Activated CD4-positive, alpha-beta T cell treated with anti-CD3 and anti-CD28 coated beads, Interleukin-2, amount 50 U/mL, for 48 hours (primary cell): ENCODE data around the gene SLC37A3.
"Not testable (repeated sequence)": the region's sequence is repeated elsewhere in the genome, so short reads cannot be mapped to it uniquely, and the experiment has no call there.

Experiments used
- DNase-seq, 2 experiments: peaks; one replicate each; pipeline ENCODE4 v3.0.0-alpha.2; 2020

SLC37A3 gene, protein sequence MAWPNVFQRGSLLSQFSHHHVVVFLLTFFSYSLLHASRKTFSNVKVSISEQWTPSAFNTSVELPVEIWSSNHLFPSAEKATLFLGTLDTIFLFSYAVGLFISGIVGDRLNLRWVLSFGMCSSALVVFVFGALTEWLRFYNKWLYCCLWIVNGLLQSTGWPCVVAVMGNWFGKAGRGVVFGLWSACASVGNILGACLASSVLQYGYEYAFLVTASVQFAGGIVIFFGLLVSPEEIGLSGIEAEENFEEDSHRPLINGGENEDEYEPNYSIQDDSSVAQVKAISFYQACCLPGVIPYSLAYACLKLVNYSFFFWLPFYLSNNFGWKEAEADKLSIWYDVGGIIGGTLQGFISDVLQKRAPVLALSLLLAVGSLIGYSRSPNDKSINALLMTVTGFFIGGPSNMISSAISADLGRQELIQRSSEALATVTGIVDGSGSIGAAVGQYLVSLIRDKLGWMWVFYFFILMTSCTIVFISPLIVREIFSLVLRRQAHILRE

DNA sequence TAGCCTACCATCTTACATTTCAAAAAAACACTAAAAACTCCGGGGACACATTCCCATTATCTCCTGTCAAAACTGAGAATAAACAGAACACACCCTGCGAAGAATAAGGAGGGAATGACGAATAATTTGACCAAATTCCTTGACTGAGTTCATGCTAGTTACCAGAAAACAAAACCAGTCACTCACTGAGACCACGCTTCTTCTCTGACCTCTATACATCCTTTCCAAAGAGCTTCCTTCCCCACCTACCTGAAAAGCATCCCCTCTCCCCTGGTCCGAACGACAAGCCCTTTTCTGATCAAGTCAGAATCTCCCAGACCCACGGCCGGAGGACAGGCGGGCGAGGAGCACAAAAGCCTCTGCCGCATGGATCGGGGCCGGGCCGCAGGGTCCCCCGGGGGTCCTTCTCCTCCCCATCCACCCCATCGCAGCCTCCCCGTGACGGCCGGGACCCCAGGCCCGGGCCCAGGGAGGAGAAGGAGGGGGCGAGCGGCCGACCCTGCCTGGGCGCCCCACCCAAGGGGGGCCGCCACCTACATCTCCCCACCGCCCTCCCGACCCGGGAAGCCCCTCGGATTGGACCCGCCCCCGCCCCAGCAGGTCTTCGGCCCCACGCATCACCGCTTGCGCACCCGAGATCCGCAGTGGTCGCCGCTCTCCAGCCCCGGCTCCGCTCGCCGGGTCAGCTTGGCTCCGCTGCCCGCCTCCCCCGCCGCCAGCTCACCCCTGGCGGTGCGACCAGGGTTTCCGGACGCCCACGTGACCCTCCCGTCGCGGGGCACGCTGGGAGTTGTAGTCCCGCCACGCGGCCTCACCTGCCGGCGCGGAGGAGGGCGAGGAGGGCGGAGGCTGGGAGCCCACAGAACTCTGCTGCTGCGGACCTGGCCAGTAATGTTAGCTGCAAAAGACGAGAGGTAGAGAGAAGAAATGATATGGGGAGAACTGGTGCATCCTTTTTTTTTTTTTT lies at the start of gene SLC37A3:
SLC37A3 (minus strand) TSS at position 747 of the 967 bp plus-strand sequence. CDS start 16,004 bp downstream, outside the sequence.
- DNase-seq = peak; percentile 92

DNA sequence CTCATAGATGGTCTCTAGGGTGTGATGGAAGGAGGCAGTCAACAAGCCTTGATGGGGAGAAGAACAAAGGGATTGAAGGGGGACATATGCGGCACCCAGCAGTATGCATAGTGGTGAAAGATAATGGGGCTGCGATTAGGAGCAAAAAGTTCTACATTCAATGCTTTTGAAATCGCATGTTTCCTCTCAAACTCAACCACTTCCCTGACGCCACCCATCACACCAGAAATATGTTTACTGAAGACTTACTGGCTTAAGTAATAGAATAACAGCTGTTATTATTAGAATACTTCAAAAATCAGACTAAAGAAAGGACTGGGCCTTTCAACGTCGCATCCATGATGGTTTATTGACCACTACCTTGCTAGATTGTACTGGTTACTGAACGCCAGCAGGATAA lies 49.5 kb upstream of the SLC37A3 start:
- no peak for DNase-seq

DNA sequence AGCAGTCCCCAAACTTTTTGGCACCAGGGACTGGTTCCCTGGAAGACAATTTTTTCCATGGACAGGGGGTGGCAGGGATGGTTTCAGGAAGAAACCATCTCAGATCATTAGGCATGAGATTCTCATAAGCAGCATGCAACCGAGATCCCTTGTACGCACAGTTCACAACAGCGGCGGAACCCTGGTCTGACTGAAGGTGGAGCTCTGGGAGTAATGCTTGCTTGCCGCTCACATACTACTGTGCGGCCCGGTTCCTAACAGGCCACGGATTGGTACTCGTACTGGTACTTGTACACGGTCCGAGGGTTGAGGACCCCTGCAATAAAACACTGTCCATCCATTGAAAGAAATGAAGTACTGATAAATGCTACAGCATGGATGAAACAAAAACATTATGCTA lies 48.1 kb upstream of the SLC37A3 start:
- DNase-seq = no peak

DNA sequence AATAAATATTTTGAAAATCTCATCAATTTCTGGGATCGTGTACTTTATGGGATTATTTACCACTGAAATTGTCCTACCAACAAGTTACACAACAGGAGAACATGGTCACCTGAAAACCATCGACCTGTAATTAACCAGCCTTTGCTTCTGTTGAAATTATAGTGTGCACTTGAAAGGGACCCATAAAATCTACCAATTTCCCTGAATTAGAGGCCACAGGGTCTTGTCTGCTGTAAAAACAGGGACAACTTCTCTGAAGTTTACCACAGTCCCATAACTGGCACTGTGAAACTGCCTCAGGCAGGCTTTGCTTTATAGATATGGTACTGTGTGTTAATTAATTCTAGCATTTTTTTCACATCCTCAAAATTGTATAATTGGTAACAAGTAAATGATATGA lies 43.2 kb upstream of the SLC37A3 start:
- DNase-seq = no peak

DNA sequence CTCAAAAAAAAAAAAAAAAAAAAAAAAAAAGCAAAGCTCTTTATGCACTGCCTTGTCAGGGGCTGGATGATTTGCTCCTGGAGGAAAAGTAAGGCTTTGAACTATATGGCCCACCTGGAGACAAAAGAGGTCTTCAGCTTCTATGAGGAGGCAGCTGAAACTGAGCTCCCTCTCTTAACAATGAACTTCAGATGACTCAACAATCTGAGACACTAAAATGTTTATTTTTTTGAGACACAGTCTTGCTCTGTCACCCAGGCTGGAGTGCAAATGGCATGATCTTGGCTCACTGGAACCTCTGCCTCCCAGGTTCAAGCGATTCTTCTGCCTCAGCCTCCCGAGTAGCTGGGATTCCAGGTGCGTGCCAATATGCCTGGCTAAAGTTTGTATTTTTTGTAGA lies 42.3 kb upstream of the SLC37A3 start:
- DNase-seq = no peak

DNA sequence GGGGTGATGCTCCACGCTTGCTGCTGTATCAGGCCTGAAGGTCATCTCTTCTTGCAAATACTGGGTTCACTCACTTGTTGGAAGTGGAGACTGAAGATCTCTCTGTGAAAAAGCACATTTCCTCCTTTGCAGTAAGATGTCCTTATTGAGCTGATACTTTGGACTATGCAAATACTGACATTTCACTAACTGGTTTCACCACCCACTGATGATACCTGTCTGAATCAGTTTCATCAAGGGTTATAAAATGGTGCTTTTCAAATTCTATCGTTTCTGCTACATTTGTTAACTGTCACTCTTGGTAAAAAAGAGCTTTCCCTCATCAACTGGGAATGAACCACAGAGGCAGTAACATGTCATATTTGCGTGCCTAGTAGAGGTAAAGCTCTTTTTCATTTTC lies 41.0 kb upstream of the SLC37A3 start:
- DNase-seq = no peak

DNA sequence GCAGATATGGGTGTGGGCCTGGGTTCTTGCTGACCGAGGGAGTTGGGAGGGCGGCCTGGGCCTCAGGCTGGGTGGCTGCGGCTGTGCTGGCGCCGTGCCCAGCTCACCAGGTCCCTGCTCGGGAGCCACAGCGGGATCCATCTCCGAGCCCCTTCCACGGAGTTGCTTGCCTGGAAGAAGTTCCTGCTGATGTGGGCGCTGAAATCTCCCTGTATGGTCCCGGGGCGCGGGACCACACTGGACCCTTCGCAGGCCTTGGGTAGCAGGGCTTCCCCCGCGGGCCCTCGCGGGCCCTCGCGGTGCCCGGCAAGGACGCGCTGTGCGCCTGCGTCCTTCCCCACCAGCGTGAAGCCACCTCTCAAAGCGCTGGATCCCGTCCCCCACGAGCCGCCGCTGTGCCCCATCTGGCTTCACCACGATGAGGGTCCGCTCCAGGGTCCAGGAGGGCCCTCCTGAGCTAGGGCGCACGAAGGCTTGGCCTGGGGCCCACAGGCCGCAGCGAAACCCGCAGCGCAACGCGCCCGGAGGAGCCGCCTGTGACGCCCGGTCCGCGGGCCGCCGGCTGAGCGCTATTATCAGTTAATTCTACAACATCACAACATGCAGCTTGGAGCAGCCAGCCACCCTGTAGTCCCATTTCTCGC lies 37.0 kb upstream of the SLC37A3 start:
- no peak for DNase-seq

DNA sequence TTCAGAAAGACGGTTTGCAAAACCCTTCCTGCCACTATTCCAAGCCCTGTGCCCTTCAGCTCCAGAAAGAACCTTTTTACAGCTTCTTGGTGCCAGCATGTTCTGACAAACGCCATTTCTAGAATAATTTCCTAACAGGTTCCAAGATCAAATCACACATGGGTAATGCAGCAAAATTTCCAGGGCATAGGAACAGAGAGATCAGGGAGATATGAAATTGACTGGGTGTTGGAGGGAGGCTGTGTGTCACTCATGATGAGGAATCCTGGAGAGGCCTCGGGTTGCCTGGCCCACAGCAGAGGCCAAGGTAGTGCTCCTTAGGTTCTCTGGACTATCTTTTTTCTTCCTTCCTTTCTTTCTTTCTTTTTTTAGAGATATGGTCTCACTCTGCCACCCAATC lies 35.1 kb upstream of the SLC37A3 start:
- DNase-seq = no peak

DNA sequence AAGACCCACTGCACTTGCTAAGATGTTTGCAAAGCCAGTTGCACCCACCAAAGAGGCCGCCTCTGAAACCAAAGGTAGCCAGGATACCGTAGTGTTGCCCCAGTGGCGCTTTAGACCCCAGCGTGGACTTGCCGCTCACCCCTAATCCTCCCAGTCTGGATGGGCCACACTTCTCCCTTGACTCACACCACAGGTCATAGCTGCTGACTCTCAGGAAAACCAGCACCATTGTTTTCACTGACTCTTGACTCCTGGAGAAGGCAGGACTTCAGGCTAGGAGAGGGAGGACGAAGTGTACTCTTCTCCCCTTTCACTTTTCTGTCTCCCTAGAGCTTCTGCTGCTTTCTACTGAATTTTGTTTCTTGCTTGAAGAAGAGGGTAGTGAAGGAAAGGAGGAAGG lies 27.8 kb upstream of the SLC37A3 start:
- DNase-seq = no peak

DNA sequence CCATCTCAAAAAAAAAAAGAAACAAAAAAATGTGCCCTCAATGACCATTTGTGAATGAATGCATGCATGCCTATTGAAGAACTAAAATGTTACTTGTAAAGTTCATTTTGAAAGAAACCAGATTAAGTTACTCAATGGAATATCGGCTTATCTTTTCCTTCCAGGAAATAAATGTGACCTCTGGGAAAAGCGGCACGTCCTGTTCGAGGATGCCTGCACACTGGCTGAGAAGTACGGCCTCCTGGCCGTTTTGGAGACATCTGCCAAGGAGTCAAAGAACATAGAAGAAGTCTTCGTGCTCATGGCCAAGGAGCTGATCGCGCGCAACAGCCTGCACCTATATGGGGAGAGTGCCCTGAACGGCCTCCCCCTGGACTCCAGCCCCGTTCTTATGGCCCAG lies 27.4 kb upstream of the SLC37A3 start:
- DNase-seq = no peak

DNA sequence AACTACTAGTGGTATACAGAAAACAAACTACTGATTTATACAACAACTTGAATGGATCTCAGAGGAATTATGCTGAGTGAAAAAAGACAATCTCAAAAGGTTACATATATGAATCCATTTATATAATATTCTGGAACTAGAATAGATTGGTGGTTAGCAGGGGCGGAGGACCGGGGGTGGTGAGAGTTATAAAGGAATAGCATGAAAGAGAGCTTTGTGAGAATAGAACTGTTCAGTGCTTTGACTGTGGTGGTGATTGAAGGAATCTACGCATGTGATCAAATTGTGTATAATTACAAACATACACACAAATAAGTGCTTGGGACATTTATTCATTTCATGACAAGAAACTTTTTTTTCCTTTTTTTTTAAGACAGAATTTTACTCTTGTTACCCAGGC lies 25.2 kb upstream of the SLC37A3 start:
- DNase-seq = no peak

DNA sequence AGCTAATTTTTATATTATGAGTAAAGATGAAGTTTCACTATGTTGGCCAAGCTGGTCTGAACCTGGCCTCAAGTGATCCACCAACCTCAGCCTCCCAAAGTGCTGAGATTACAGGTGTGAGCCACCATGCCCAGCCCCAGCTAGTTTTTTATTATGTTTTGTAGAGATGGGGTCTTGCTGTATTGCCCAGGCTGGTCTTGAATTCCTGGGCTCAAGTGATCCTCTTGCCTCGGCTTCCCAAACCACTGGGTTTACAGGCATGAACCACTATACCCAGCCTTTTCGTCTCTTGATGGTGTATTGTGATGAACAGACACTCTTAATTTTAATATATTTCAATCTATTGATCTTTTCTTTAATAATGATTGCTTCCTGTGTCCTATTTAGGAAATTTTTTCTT lies 23.2 kb upstream of the SLC37A3 start:
- DNase-seq = no peak

DNA sequence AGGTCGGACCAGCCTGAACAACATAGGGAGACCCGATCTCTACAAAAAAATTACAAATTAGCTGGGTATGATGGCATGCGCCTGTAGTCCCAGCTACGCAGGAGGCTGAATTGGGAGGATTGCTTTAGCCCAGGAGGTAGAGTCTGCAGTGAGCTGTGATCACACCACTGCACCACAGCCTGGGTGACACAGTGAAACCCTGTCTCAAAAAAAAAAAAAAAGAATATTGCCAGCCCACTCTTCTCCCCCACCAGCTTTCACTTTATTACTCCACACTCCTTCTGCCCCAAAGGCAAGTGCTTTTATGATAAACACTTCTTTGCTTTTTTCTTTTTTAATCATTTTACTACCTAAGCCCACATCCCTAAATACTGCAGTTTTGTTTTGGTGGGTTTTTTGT lies 20.3 kb upstream of the SLC37A3 start:
- no peak for DNase-seq

DNA sequence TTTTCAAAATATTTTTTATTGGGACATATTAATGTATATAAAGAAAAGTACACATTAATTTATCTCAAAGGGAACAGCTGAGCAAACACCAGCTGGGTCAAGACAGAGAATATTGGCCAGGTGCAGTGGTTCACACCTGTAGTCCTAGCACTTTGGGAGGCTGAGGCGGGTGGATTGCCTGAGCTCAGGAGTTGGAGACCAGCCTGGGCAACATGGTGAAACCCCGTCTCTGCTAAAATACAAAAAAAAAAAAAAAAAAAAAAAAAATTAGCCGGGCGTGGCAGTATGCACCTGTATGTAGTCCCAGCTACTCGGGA lies 19.8 kb upstream of the SLC37A3 start:
- DNase-seq = not testable (repeated sequence)

DNA sequence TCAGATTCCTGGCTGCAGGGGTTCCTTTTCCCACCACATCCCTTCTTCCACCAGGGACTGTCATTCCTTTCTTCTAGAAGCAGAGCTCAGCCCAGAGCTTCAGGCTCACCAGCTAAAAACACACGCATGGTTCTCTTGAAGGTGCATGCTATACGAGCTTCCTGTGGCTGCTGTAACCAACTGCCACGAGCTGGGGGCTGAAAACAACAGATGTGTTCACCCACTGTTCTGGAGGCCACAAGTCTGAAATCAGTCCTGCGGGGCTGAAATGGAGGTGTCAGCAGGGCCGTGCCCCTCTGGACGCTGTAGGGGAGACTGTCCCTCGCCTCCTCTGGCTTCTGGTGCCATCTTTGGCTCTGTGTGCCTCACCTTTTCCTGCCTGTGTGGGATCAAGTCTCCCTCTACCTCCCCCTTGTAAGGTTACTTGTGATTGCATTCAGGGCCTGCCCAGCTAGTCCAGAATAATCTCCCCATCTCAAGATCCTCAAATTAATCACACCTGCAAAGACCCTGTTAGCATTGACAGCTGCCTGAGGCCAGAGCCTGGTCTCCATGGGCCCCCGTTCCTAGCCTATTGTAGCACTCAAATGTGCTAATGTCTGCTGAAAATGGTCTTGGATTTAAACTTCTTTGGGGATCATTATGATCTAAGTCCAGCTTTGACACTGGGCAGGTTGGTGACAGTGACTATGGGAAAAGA lies 19.3 kb upstream of the SLC37A3 start:
- no peak for DNase-seq

DNA sequence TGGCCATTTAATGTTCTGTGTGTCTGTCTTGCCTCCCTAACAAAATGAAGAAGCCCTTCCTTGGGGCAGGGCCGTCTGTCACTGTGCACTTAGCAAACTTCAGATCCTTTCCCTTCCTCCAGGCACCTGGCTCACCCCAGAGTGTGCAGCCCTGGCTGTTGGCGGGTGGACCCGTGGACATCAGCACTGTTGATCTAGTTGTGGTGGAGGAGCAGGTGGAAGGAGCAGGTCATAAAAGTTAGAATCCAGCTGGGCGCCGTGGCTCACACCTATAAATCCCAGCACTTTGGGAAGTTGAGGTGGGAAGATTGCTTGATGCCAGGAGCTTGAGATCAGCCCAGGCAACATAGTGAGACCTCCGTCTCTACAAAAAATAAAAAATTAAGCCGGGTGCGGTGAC lies 18.2 kb upstream of the SLC37A3 start:
- DNase-seq = no peak

DNA sequence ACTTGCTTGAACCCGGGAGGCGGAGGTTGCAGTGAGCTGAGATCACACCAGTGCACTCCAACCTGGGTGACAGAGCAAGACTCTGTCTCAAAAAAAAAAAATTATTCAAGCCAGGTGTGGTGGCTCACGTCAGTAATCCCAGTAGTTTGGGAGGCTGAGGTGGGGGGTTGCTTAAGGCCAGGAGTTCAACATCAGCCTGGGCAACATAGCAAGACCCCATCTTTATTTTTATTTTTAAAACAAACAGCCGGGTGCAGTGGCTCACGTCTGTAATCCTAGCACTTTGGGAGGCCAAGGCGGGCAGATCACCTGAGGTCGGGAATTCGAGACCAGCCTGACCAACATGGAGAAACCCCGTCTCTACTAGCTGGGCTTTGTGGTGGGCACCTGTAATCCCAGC lies 17.5 kb upstream of the SLC37A3 start:
- DNase-seq = not testable (repeated sequence)

DNA sequence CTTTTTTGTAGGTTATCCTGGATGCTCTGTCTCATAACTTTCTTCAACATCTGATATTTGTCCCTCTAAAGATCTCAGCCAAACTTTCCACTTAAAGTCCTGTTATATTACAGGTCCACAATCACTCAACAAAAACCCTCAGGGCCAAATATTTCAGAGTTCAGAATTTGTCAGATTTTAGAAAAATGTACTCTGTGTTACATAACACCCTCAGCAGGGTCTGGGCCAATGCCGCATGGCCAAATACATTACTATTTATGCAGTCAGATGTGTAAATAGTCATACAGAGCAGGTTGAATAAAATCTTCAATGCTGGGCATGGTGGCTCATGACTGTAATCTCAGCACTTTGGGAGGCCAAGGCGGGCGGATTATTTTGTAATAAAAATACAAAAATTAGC lies 17.0 kb upstream of the SLC37A3 start:
- no peak for DNase-seq

DNA sequence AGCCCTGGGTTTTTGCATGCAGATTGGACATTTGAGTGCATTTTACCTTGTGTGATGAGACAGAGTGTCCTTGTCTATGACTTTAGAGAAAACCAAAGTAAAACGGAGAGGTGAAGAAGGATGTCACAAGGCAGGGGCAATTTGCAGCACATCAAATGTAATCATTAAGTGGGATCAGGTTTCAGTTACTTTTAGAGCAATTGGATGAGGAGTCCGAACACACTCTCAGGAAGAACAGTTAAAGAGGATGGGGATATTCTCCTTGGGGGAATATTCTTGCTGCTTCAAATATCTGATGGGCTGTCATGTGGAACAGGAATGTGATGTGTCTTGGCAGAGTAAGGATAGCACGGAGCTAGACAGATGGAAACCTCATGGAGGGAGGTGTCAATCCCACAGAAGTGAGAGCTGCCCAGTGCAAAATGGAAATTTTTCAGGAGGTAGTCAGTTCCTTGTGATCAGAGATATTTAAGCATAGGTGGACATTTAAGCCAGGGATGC lies 6.3 kb upstream of the SLC37A3 start:
- no peak for DNase-seq

DNA sequence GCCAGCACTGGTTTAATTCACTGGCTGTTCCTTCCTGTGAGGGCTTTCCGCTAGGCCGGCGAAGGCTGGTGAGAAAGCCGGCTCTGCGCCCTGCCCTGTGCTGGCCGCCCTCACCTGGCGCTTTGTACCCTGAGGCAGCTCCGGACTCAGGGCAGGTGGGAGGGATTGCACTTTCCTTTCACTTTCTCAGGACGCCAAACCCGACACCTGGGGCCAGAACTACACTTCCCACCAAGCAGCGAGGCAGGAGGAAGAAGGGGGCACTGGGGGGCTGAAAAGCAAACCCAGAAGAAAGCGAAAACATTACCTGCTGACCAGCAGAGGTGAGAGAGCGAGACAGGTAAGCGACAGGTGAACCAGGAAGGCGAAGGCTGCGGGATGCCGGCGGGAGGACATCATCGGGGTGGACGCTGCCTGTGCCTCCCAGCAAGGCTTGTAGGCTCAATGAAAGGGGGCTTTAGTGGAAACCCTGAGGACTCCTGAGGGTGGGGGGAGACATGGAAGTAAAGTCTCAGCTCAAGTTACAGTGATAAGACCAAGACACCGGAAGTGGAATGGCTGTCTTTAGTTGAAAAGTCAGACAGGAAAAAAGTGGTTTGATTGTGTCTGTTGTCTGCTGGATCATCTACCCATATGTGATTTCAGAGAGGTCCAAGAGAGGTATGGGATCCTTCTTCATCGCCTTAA lies 5.7 kb upstream of the SLC37A3 start, which contains the start of gene RAB19:
RAB19 (plus strand) TSS at position 181 of the 687 bp plus-strand sequence. CDS start 3,589 bp downstream, outside the sequence.
- peak; percentile 45 to 47 for DNase-seq

DNA sequence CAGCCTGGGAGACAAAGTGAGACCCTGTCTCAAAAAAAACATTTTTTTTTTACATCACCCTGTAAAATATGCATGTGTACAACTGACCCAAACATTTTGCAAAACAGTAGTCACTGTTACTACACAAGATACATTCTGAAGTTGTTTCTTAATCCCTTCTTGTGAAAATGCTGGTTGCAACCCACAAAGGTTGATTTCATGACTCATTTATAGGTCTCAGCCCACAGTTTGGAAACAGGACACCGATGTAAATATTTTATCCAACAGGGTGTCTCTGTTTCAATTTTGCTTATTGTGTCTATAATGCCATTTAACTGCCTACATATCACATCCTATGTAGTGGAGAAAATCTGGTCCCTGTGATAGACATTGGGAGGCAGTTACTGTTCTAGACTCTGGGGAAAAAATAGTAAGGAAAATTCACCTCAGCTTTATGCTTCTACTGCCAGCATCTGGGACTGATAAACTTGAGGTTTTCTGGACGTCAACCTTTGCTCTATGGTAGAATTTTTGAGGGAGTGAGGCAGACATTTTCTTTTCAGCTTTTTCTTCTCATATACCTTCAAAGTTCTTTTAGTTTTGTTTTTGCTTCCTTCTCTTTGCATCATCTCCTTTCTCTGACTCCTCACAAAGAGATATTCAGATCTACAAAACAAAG lies 4.0 kb upstream of the SLC37A3 start:
- DNase-seq = no peak
